Endothelial cell of umbilical vein (primary cell): ENCODE measurements around the gene DBT. TPM values are rescaled to one million over a fixed set of nuclear protein-coding genes. Genes with fewer than 3 reads are reported as not detected.

Experiments used
- BruUV-seq: library from RNA; stranded (reverse); fragments of 400-500 nt; replicated peaks from 2 replicates; lab custom pipeline; 2021; lab: Mats Ljungman, UMichigan
- CTCF ChIA-PET: fragments of 300-600, 350-600 bp; sonication (Branson Sonifier 250); formaldehyde crosslinking; loops from one replicate; lab custom pipeline; 2021; ENCODE audit warnings: antibody characterized with exemption, inconsistent platforms; lab: Charles Lee
- POLR2A ChIA-PET: fragments of 300-600, 350-600 bp; sonication (Branson Sonifier 250); formaldehyde crosslinking; loops from one replicate; lab custom pipeline; 2021; ENCODE audit warnings: antibody characterized with exemption, inconsistent platforms; lab: Charles Lee
- DNase-seq: peaks from one replicate; pipeline ENCODE4 v3.0.0-alpha.2; 2011; ENCODE audit warnings: low read depth, low spot score
- FAIRE-seq: peaks from 2 replicates; lab custom pipeline; 2011; peaks lifted over from hg19 to GRCh38; lab: Jason Lieb, UNC
- H2AFZ ChIP-seq: 2 replicates; pipeline ENCODE4 v1.6.0; 2012; ENCODE audit warnings: low read depth, low read length, control low read depth, inconsistent platforms
- H3K27ac ChIP-seq: 2 replicates; pipeline ENCODE4 v1.5.1; 2011; ENCODE audit warnings: low read depth, mild to moderate bottlenecking, control low read depth, low read length, moderate library complexity; ENCODE audit not compliant: insufficient read depth
- H3K27me3 ChIP-seq, 2 experiments: 2 replicates each; pipeline versions ENCODE4 v1.6.0 to v1.6.1; 2011; ENCODE audit warnings: low read length in 2 of 2, mixed read lengths in 1 of 2; ENCODE audit not compliant: control insufficient read depth in 2 of 2, insufficient read depth in 2 of 2
- H3K36me3 ChIP-seq, 2 experiments: 2 replicates in 1 of 2; 3 replicates in 1 of 2; pipeline ENCODE4 v1.5.1; 2011; ENCODE audit warnings: low read length in 2 of 2, mild to moderate bottlenecking in 1 of 2, moderate library complexity in 1 of 2; ENCODE audit not compliant: control insufficient read depth in 2 of 2, insufficient read depth in 2 of 2; ENCODE audit errors: extremely low read depth in 1 of 2
- H3K4me1 ChIP-seq: 3 replicates; pipeline ENCODE4 v1.5.1; 2011; ENCODE audit warnings: mild to moderate bottlenecking, low read length; ENCODE audit not compliant: control insufficient read depth, insufficient read depth; ENCODE audit errors: extremely low read depth
- H3K4me2 ChIP-seq: 2 replicates; pipeline ENCODE4 v1.6.1; 2011; ENCODE audit warnings: low read length, control low read depth, mixed read lengths; ENCODE audit not compliant: insufficient read depth
- H3K4me3 ChIP-seq, 3 experiments: fragments of 200-600 bp in 1 of 3; sonication (generic), shearing (Covaris generic) in 1 of 3; replicated peaks in 1 of 3; 2 replicates each; pipeline ENCODE4 v1.5.1; 2011 to 2016; ENCODE audit warnings: control low read depth in 3 of 3, low read length in 3 of 3, mild to moderate bottlenecking in 2 of 3, inconsistent platforms in 1 of 3, low read depth in 1 of 3, moderate library complexity in 1 of 3; ENCODE audit not compliant: insufficient read depth in 1 of 3
- H3K79me2 ChIP-seq: 2 replicates; pipeline ENCODE4 v1.6.0; 2012; ENCODE audit warnings: low read length, inconsistent platforms; ENCODE audit not compliant: control insufficient read depth, insufficient read depth
- H3K9ac ChIP-seq: replicated peaks from 2 replicates; pipeline ENCODE3; 2011; ENCODE audit warnings: low read length, control low read depth; ENCODE audit not compliant: insufficient read depth; ENCODE audit errors: extremely low read depth
- H3K9me1 ChIP-seq: replicated peaks from 3 replicates; pipeline ENCODE4 v1.6.0; 2011; ENCODE audit warnings: mild to moderate bottlenecking, low read length; ENCODE audit not compliant: control insufficient read depth, insufficient read depth; ENCODE audit errors: extremely low read depth
- H3K9me3 ChIP-seq: replicated peaks from 2 replicates; pipeline ENCODE4 v1.5.1; 2012; ENCODE audit warnings: low read length, inconsistent platforms; ENCODE audit not compliant: control insufficient read depth, insufficient read depth
- H4K20me1 ChIP-seq: replicated peaks from 2 replicates; pipeline ENCODE3; 2011; ENCODE audit warnings: mild to moderate bottlenecking, low read length; ENCODE audit not compliant: control insufficient read depth, insufficient read depth; ENCODE audit errors: extremely low read depth
- CTCF ChIP-seq, 2 donors: IDR thresholded peaks; 1 replicate in 1 of 2; 2 replicates in 1 of 2; pipeline ENCODE4 v1.5.1; 2011; ENCODE audit warnings: low read length in 2 of 2, mild to moderate bottlenecking in 2 of 2, moderate library complexity in 2 of 2, control low read depth in 1 of 2, inconsistent platforms in 1 of 2, low read depth in 1 of 2; ENCODE audit not compliant: insufficient read depth in 1 of 2; ENCODE audit errors: extremely low read depth in 1 of 2
- EZH2 ChIP-seq: IDR thresholded peaks from 2 replicates; pipeline ENCODE4 v1.6.1; 2012; ENCODE audit warnings: borderline replicate concordance, low read depth, mild to moderate bottlenecking, moderate library complexity, low read length, inconsistent platforms; ENCODE audit not compliant: severe bottlenecking
- FOS ChIP-seq: IDR thresholded peaks from 2 replicates; pipeline ENCODE4 v1.6.1; 2011; ENCODE audit warnings: mild to moderate bottlenecking, low read length, moderate library complexity, borderline replicate concordance; ENCODE audit not compliant: insufficient read depth
- GATA2 ChIP-seq: IDR thresholded peaks from 2 replicates; pipeline ENCODE4 v1.7.0; 2011; ENCODE audit warnings: low read depth, mild to moderate bottlenecking, moderate library complexity, mixed read lengths, low read length; ENCODE audit not compliant: insufficient read length, insufficient read depth
- JUN ChIP-seq: IDR thresholded peaks from 2 replicates; pipeline ENCODE4 v1.6.1; 2011; ENCODE audit warnings: borderline replicate concordance, low read depth; ENCODE audit not compliant: insufficient read length, insufficient read depth
- MAX ChIP-seq: IDR thresholded peaks from 2 replicates; pipeline ENCODE4 v1.6.1; 2011; ENCODE audit not compliant: insufficient read depth, insufficient read length
- MYC ChIP-seq: IDR thresholded peaks from one replicate; pipeline ENCODE4 v1.6.1; 2011; ENCODE audit warnings: mild to moderate bottlenecking, low read depth, low read length
- POLR2A ChIP-seq: IDR thresholded peaks from 2 replicates; pipeline ENCODE4 v1.6.1; 2012; ENCODE audit warnings: low read depth, mild to moderate bottlenecking, control low read depth, low read length
- POLR2AphosphoS5 ChIP-seq: IDR thresholded peaks from 2 replicates; pipeline ENCODE4 v1.6.1; 2012; ENCODE audit warnings: low read depth, mild to moderate bottlenecking, control low read depth, low read length, moderate library complexity; ENCODE audit not compliant: insufficient read depth
- dilution Hi-C: fragments of 300-500 bp; cut with MboI; formaldehyde crosslinking; loops from one replicate; pipeline ENCODE4 v1.15.0; 2019; ENCODE audit warnings: low sequenced_read_pairs; ENCODE audit not compliant: extremely low pct_ligation_motif_present
- intact Hi-C: fragments of 100-400 bp; cut with micrococcal nuclease; formaldehyde crosslinking; loops from one replicate; pipeline ENCODE4 v1.10.0; 2022
- polyA plus RNA-seq, 4 experiments: library from polyadenylated mRNA; depleted of rRNA in 3 of 4; stranded (reverse) in 3 of 4; unstranded in 1 of 4; fragments of >200 nt; gene quantifications; 2 replicates each; pipeline versions ENCODE4 v1.2.1 to v1.2.3, GENCODE V29; 2011 to 2012; ENCODE audit warnings: missing spikeins in 1 of 4
- total RNA-seq: library from RNA; stranded (reverse); gene quantifications from 2 replicates; pipeline ENCODE4 v1.2.3, GENCODE V29; 2021

The DBT gene
- total and polyA plus RNA-seq, 2 donors (not counting 3 experiments of a cell fraction or from before 2014, with no cell fraction given) = 1.6 to 7.9 TPM

- FAIRE-seq (no peak), DNase-seq (no peak)
- Histone ChIP-seq H3K9me1 (no peaks in the 10 kb centered on the region), H3K9me3 (no peaks in the 10 kb centered on the region), H3K4me1 (no peaks in the 10 kb centered on the region), H3K27me3 (no peaks in the 10 kb centered on the region), H3K79me2 (no peaks in the 10 kb centered on the region), H3K4me3 (no peak overlapping the region), H3K9ac (no peak overlapping the region), H2AFZ (no peak overlapping the region), H3K27ac (no peak overlapping the region), H4K20me1 (no peaks in the 10 kb centered on the region), H3K4me2 (no peak overlapping the region), H3K36me3 (peaks cover 3 to 5% of the 10 kb centered on the region in 2 experiments)
- TF ChIP-seq FOS = no peak
- no peak for TF ChIP-seq GATA2
- no peak for TF ChIP-seq POLR2A
- TF ChIP-seq MAX = no peak
- no peak for TF ChIP-seq EZH2
- TF ChIP-seq CTCF (IDR thresholded peaks at IDR 0.05; ENCODE audit: extremely low read depth in 1 of 2, insufficient read depth in 1 of 2, low read depth in 1 of 2, low read length in 2 of 2) = no peak
- no peak for TF ChIP-seq MYC
- no peak for TF ChIP-seq POLR2AphosphoS5
- TF ChIP-seq JUN = no peak
- ChIA-PET POLR2A (no interaction called here), CTCF (no interaction called here)
- dilution Hi-C loops = no loop called here
- intact Hi-C loops = no loop called here
- no TSS peak for BruUV-seq
Measured at GRCh38 chr1:100232156-100232555, 17.5 kb downstream of the DBT start.
